ENCODE data around the gene TMEM256.

Gene TMEM256

DNA sequence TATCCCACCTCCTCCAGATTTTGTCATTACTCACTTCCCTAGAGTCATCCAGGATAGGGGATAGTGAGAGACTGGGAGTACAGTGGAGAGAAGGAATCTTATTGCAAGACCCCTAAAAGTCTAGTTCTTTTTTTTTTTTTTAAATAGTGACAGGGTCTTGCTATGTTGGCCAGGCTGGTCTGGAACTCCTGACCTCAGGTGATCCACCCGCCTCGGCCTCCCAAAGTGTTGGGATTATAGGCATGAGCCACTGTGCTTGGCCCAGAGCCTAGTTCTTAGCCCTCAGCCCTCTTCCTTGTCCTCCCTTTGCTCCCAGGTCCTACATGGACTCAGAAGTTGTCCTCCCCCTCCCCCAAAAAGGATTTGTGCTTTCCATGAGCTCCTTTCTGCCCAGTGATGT is 38.2 kb upstream of the TMEM256 start:
- TF ChIP-seq, protein P1, sequence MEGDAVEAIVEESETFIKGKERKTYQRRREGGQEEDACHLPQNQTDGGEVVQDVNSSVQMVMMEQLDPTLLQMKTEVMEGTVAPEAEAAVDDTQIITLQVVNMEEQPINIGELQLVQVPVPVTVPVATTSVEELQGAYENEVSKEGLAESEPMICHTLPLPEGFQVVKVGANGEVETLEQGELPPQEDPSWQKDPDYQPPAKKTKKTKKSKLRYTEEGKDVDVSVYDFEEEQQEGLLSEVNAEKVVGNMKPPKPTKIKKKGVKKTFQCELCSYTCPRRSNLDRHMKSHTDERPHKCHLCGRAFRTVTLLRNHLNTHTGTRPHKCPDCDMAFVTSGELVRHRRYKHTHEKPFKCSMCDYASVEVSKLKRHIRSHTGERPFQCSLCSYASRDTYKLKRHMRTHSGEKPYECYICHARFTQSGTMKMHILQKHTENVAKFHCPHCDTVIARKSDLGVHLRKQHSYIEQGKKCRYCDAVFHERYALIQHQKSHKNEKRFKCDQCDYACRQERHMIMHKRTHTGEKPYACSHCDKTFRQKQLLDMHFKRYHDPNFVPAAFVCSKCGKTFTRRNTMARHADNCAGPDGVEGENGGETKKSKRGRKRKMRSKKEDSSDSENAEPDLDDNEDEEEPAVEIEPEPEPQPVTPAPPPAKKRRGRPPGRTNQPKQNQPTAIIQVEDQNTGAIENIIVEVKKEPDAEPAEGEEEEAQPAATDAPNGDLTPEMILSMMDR (IDR thresholded peaks at IDR 0.05; ENCODE audit: low read depth, low read length, missing control alignments): no peak
- Histone ChIP-seq H3K27me3 (replicated peaks) (peaks cover 32% of the 10 kb centered on the region), H3K36me3 (replicated peaks) (no peaks in the 10 kb centered on the region), H3K4me3 (ENCODE audit: low read depth, low read length) (no peak overlapping the region), H3K27ac (no peak overlapping the region)
- in situ Hi-C loops (cut with HindIII; ENCODE audit: low pct_ligation_motif_present, low sequenced_read_pairs): no loop called here
- no peak for DNase-seq

DNA sequence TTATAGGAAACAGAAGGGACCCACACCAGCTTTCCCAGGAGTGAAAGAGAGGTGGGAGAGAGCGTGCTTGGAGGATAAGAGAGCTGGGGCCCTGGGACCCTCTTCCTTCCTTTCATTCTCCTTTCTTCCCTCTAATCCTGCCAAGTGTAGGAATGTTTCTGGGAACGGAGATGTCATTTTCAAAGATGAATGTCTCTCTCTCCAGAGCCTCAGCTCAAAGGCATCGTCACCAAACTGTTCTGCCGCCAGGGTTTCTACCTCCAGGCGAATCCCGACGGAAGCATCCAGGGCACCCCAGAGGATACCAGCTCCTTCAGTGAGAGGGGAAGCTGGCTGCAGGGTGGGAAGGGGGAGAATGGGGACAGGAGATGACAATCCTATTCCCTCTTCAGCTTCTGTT is 37.4 kb upstream of the TMEM256 start:
- H3K27me3 ChIP-seq (replicated peaks): peaks cover 29% of the 10 kb centered on the region
- no peaks in the 10 kb centered on the region for H3K36me3 ChIP-seq (replicated peaks)
- in situ Hi-C loops (cut with HindIII; ENCODE audit: low pct_ligation_motif_present, low sequenced_read_pairs): no loop called here
- no peak overlapping the region for H3K27ac ChIP-seq
- no peak for DNase-seq
- TF ChIP-seq, protein P1 (IDR thresholded peaks at IDR 0.05; ENCODE audit: low read depth, low read length, missing control alignments): no peak
- no peak overlapping the region for H3K4me3 ChIP-seq (ENCODE audit: low read depth, low read length)

DNA sequence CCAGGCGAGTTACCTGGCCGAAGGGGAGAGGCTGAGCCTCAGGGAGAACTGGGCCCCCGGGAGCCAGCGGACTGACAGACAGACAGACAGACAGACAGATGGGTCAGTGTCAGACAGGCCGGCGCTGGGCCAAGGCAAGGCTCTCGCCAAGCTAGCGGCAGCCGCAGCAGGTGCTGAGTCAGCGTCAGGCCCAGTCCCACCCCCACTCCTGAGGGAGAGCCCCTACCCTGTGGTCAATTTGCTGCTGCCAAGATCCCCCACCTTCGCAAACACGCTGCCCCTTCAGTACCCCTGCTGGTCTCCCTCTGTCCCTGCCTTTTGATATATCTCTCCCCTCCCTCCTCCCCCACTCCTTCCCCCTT is 36.9 kb upstream of the TMEM256 start:
- Histone ChIP-seq H3K36me3 (replicated peaks) (no peaks in the 10 kb centered on the region), H3K27ac (no peak overlapping the region), H3K27me3 (replicated peaks) (peaks cover 25% of the 10 kb centered on the region), H3K4me3 (ENCODE audit: low read depth, low read length) (peak overlapping the region; percentile 3)
- in situ Hi-C loops (cut with HindIII; ENCODE audit: low pct_ligation_motif_present, low sequenced_read_pairs): no loop called here
- TF ChIP-seq, protein P1 (IDR thresholded peaks at IDR 0.05; ENCODE audit: low read depth, low read length, missing control alignments): no peak
- DNase-seq: no peak

DNA sequence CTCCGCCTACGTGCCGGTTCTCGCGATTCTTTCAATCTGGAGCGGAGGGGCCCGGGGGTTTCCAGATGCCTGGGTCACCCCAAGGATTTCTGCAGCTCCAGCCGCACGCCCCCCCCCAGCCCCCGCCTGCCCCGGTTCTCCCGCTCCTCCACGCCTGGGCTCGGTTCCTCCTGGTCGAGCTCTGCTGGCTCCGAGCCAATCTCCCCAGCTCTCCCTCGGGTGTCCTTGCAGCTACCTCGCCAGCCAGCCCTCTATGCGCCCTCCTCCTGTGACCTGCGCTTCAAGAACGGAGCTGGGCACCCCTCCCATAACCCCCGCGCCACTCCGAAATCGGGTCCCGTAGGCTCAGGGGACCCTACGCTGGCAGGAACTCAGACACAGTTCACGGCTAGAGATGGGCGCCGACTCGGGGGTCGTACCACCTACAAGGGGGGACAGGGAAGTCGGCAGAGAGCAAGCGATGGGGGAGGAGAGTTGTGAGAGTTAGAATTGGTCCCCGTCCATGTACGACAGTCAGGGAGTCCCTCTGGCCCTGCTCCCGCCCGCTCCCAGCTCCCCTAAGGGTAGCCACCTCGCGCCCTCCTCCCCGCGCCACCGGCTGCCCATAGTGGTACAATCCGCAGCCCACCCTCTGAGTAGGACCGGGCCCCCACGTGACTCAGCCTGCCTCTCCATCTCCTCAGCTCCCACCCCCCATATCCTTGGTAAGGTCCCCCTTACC is 36.4 kb upstream of the TMEM256 start:
- DNase-seq: no peak
- TF ChIP-seq, protein P1 (IDR thresholded peaks at IDR 0.05; ENCODE audit: low read depth, low read length, missing control alignments): no peak
- Histone ChIP-seq H3K36me3 (replicated peaks) (no peaks in the 10 kb centered on the region), H3K27me3 (replicated peaks) (peaks cover 23% of the 10 kb centered on the region), H3K27ac (no peak overlapping the region), H3K4me3 (ENCODE audit: low read depth, low read length) (peak overlapping the region; percentile 35)
- in situ Hi-C loops (cut with HindIII; ENCODE audit: low pct_ligation_motif_present, low sequenced_read_pairs): no loop called here

DNA sequence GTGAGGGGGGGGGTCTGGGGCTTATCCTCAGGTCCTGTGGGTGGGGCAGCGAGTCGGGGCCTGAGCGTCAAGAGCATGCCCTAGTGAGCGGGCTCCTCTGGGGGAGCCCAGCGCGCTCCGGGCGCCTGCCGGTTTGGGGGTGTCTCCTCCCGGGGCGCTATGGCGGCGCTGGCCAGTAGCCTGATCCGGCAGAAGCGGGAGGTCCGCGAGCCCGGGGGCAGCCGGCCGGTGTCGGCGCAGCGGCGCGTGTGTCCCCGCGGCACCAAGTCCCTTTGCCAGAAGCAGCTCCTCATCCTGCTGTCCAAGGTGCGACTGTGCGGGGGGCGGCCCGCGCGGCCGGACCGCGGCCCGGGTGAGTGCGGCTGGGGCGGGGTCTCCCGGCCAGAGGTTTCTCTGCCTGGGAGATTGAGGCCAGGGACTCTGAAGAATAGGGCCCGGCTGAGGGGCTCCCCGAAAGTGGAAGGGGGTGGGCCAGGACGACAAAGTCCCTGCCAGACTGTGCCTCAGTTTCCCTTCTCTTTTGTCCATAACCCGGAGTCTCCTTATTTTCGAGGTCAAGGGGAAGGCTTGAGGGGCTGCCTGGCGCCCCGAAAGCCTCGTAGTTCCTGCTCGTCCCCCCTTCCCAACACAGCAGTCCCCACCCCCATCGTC is 35.7 kb upstream of the TMEM256 start, which contains the start of gene FGF11:
TSS of gene FGF11 (plus strand) at position 51 of the 651 bp plus-strand sequence. CDS start at position 160, 109 bp downstream.
- in situ Hi-C loops (cut with HindIII; ENCODE audit: low pct_ligation_motif_present, low sequenced_read_pairs): no loop called here
- Histone ChIP-seq H3K4me3 (ENCODE audit: low read depth, low read length) (peak within 1 kb of the TSS; percentile 35), H3K27me3 (replicated peaks) (peaks cover 23% of the 10 kb centered on the region), H3K27ac (no peak within 1 kb of the TSS), H3K36me3 (replicated peaks) (no peaks in the 10 kb centered on the region)
- TF ChIP-seq, protein P1 (IDR thresholded peaks at IDR 0.05; ENCODE audit: low read depth, low read length, missing control alignments): no peak
- DNase-seq: no peak

All from brain microvascular endothelial cell (primary cell).